HCEC 1CT (cell line): ENCODE results near the gene NCBP3.
"Not testable (repeated sequence)": the region's sequence is repeated elsewhere in the genome, so short reads cannot be mapped to it uniquely, and the experiment has no call there.

Source experiments
- DNase-seq: peaks from one replicate; pipeline ENCODE4 v3.0.0-alpha.2; 2017

NCBP3 gene

GRCh38 chr17:3880983-3881382, 34.9 kb upstream of the NCBP3 start:
- no peak for DNase-seq

- DNase-seq, result no peak
These were observed 33.8 kb upstream of the NCBP3 start for GRCh38 chr17:3879591-3880417.

DNA sequence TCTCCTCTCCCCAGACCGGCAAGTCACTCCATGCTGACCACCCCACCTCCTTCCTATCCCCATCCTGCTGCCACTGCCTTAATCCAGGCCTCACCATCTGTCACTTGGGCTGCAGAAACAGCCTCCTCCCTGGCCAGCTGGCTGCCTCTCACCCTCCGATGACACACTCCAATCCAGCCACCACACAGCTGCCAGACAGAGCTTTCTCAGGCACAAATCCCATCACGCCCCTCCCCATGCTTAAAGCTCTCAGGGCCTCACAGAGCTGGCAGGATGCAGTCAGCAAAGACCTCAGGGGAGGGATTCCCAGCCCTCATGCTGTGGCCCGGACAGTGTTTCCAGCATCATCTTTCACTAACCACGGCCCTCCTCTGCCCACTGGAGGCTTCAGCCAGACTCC, 33.1 kb upstream of the NCBP3 start:
- no peak for DNase-seq

DNA sequence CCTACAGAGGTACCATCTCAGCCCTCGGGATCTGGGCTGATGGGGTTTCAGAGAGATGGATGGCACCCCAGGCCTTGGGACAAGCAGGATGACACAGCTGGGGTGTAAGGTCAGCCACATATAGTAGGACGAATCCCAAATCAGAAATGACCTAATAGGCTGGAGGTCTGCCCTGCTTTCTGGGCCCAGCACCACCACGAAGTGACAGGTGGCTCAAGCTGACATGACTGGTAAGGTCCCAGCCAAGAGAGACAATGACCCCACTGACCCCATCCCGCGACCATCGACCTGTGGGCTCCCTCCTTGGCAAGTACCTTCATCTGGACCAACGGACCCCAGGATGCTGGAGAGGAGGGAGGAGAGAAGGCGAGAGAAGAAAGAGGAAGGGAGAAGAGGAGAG, 31.2 kb upstream of the NCBP3 start:
- DNase-seq, result no peak

DNA sequence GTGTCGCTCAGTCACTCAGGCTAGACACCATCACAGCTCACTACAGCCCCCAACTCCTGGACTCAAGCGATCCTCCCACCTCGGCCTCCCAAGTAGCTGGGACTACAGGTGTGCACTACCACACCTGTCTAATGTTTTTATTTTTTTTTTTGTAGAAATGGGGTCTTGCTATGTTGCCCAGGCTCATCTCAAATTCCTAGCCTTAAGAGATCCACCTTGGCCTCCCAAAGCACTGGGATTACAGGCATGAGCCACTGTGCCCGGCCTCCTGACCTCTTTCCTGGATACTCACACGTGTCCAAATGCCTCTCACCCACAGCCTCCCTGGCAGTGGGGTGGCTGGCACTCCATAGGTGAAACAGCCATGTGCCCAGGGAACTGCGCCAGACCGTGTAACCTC, 29.3 kb upstream of the NCBP3 start:
- no peak for DNase-seq

DNA sequence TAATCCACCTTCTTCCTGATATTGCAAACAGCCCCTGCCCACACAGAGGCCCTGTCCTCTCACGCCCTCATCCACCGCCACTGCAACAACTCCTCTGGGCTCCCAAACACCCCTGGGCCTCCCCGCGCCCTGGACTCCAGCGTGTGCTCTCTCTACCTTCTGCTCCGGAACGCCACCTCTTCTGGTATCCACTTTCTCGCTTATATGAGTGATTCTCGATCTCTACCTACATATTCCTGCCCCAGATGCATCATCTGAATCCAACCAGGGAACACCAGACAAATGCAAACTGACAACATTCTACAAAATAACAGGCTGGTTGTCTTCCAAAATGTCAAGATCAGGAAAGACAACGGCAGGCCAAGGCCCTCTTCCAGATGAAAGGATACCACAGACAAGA, 27.8 kb upstream of the NCBP3 start:
- no peak for DNase-seq

- DNase-seq, result no peak
These were observed 24.8 kb upstream of the NCBP3 start for GRCh38 chr17:3870871-3871306.

GRCh38 chr17:3867606-3868005, 21.6 kb upstream of the NCBP3 start:
- no peak for DNase-seq

DNA sequence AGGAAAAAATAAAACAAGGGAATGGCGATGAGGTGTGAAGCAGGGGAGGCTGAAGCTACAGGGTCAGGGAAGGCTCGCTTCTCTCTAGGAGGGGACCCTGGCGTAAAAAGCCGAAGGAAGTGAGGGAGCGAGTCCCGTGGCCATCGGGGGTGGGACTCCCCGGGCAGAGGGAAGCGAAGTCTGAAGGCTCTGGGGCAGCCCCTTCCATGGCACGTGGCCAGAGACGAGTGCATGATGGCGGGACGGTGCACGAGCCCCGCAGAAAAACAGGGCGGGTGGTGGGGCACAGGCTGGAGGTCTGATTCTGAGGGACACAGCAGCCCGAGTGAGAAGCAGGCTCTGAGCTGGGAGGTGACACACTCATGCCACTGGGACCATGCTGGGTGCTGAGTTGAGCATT, 21.1 kb upstream of the NCBP3 start:
- DNase-seq, result no peak

- no peak for DNase-seq
These were observed 20.2 kb upstream of the NCBP3 start for GRCh38 chr17:3866276-3866675.

DNA sequence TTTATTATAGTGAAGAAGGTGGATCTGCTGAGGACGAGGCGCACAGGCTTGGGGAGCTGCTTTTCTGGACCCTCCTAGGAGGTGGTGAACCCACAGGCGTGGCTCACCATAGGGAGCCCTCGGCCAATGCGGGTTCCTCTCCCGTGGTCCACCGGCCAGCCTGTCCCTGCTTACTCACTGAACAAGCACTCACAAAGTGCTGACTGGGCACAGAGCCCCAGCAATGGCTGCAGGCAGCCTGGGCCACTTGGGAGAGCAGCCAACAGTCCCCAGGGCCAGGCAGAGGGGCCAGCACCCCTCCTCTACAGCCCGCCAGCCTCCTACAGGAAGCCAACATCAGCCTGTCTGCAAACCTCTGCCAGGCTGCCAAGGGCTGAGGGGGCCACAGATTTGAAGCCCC, 19.1 kb upstream of the NCBP3 start:
- no peak for DNase-seq

- no peak for DNase-seq
These were observed 18.5 kb upstream of the NCBP3 start for GRCh38 chr17:3864534-3864933.

- DNase-seq, result no peak
These were observed 16.0 kb upstream of the NCBP3 start for GRCh38 chr17:3861761-3862681.

DNA sequence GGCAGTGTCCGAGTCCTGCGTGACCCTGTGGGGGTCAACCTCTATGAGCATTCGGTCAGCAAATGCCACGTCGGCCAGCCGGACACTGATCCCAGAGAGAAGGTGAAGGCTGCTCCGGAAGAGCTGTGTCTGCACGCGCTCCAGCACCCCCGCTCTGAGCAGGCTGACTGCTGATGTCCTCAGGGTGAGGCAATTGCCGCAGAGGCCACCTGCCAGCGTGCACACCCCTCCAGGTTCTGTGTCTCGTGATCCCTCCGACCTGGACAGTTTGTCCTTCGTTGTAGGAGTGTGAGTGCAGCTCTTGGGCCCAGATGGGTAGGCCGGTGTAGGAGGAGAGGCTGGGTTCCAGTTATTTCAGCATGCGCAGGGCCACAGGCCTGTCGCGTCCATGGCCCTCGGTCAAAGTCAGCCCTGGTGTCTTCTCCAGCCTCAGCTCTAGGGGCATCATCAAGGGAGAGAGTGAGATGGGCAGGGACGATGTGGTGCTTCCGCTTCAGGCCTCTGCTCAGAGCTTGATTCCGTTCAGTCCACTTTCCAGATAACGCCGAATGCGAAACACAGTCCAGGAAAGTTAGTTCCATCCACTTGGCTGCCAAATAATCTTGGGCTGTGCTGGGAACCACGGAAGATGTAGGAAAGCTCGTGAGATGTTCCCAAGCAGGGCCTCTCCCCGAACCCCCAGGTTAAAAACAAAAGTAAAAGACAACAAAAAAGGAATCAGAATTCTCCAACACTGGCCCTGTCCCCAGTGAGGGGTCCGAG, 15.1 kb upstream of the NCBP3 start:
- DNase-seq, result no peak

- no peak for DNase-seq
These were observed 13.9 kb upstream of the NCBP3 start for GRCh38 chr17:3859940-3860339.

DNA sequence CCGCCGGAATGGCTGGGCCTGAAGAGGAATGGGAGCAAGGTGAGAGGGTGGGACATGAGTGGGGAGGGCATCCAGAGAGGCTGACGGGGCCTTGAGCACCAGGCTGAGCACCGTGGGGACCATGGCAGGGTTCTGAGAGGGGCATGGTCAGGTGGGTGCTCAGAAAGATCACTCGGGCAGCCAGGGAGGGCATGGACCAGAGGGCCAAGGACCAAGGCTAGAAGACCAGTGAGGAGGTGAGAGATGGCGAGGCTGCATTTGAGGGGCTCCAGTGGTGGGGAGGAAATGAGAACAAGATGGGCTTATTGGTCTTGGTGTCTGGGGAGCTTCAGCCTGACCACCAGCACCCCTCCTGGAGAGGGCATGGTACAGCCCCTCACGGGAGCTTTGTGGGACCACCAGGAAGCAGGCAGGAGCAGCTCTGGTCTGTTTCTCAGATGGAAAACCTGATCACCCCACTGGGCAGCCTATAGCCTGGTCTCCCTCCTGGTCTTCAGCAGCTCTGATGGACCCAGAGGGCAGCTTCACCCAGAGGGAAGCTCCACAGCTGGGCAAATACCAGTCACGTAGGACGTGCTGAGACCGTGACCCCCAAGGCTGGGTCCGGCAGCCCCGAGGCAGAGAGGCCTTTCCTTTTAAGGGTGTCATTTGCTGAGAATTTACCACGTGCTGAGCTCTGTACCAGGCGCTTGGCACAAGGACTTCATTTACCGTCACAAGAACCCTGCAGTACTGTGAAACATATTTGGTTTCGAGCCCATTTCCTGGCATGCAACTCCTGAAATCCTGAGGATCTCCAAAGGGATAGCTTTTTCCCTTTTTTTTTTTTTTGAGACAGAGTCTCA, 11.4 kb upstream of the NCBP3 start:
- DNase-seq, result no peak

DNA sequence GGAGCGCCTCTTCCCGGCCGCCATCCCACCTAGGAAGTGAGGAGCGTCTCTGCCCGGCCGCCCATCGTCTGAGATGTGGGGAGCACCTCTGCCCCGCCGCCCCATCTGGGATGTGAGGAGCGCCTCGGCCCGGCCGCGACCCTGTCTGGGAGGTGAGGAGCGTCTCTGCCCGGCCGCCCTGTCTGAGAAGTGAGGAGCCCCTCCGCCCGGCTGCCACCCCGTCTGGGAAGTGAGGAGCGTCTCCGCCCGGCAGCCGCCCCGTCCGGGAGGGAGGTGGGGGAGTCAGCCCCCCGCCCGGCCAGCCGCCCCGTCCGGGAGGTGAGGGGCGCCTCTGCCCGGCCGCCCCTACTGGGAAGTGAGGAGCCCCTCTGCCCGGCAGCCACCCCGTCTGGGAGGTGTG, 8.2 kb upstream of the NCBP3 start:
- DNase-seq, result not testable (repeated sequence)

DNA sequence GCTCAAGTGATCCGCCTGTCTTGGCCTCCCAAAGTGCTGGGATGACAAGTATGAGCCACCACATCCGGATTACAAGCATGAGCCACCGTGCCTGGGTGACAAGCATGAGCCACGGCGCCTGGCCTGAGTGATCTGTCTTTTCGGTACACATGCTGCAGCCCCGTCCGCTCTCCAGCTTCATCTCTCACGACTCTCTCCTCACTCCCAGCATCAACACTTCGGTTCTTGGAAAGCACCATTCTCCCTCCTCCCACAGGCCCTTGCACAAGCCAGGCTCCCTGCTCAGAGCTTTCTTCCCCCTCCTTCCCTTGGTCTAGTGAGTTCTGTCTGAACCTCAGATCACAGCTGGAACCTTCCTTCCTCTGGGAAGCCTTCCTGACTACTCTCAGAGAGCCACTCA, 6.5 kb upstream of the NCBP3 start:
- no peak for DNase-seq

DNA sequence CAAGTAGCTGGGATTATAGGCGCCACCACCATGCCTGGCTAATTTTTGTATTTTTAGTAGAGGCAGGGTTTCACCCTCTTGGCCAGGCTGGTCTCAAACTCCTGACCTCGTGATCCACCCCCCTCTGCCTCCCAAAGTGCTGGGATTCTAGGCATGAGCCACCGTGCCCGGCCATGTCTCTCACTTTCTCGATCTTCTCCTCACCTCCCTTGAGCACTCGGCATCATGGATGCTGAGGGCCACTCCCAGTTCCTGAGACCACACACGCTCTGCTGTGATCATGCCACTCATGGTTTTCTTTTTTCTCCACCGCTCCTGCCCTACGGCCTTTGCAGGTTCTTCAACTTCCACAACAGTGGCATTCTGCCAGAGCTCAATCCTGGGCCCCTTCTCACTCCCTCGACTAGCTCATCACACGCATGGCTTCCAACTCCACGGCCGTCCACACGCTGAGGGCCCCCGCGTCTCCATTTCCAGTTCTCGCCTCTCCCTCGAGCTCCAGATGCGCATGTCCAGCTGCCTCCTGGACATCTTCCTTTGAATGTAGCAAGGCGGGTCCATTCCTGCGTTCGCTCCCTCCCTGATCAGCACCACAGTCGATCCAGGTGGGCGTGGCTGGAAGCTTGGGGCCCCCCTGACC, 5.5 kb upstream of the NCBP3 start:
- no peak for DNase-seq

DNA sequence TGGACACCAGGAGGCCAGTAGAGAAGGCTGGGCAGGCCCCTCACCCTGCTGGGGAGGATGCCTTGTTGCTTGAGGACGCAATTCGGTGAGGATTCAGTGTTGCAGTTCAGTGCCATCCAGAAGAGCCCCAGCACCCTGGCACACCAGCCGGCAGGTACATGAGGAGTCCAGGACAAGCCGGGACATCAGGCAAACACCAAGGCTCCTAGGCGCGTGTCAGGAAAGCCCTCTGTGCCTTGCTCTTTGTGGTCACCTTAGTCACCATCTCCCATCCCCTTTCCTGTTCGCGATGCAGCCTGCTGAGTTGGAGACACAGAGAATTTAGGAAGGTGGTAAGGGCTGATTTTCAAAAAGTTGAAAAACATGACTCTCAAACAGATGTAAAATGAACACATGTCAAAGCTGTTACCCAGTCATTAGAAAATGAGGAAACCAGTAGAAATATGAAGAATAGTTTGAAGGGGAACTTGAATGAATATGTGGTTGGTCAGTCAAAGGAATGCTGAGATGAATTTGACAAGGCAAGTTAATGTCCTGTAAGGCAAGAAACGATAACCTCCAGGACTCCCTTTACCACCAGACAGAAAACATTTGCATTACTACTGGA, 2.3 kb upstream of the NCBP3 start:
- no peak for DNase-seq

- DNase-seq, result no peak
These were observed 1.2 kb upstream of the NCBP3 start for GRCh38 chr17:3847165-3847670.
